IPS DF 19.7 (cell line): ENCODE results near the gene NRTN.
"Not testable (repeated sequence)": the region's sequence is repeated elsewhere in the genome, so short reads cannot be mapped to it uniquely, and the experiment has no call there.

Experiments used
- DNase-seq: peaks from one replicate; pipeline ENCODE4 v3.0.0-alpha.2; 2013; ENCODE audit warnings: low read depth, low spot score

Gene NRTN

GRCh38 chr19:5804516-5805461, at the start of gene NRTN:
TSS of gene NRTN (plus strand) at chr19:5805067. CDS start at chr19:5824166, 19,099 bp downstream.
- DNase-seq, result no peak

GRCh38 chr19:5762608-5763217, 42.2 kb upstream of the NRTN start:
- no peak for DNase-seq

GRCh38 chr19:5765220-5765619, 39.6 kb upstream of the NRTN start:
- DNase-seq, result no peak

GRCh38 chr19:5767949-5768348, 36.9 kb upstream of the NRTN start:
- DNase-seq, result no peak

- DNase-seq, result no peak
Measured at GRCh38 chr19:5772416-5772815, 32.5 kb upstream of the NRTN start.

GRCh38 chr19:5773276-5773675, 31.6 kb upstream of the NRTN start:
- DNase-seq, result no peak

GRCh38 chr19:5774921-5775320, 29.9 kb upstream of the NRTN start:
- no peak for DNase-seq

GRCh38 chr19:5775668-5776309, 29.1 kb upstream of the NRTN start:
- no peak for DNase-seq

GRCh38 chr19:5778402-5778801, 26.5 kb upstream of the NRTN start:
- DNase-seq, result no peak

GRCh38 chr19:5780916-5781315, 24.0 kb upstream of the NRTN start:
- DNase-seq, result not testable (repeated sequence)

GRCh38 chr19:5782322-5782721, 22.5 kb upstream of the NRTN start:
- no peak for DNase-seq

GRCh38 chr19:5782945-5783919, 21.6 kb upstream of the NRTN start:
- no peak for DNase-seq

- no peak for DNase-seq
Measured at GRCh38 chr19:5784581-5785147, 20.2 kb upstream of the NRTN start, which contains the start of gene PRR22. TSS of gene PRR22 (minus strand) at chr19:5784746. CDS start at chr19:5784660, 86 bp downstream.

GRCh38 chr19:5785423-5785822, 19.4 kb upstream of the NRTN start:
- no peak for DNase-seq

GRCh38 chr19:5786593-5787408, 18.1 kb upstream of the NRTN start:
- no peak for DNase-seq

- DNase-seq, result no peak
Measured at GRCh38 chr19:5787409-5788182, 17.3 kb upstream of the NRTN start.

GRCh38 chr19:5788422-5788821, 16.4 kb upstream of the NRTN start:
- no peak for DNase-seq

GRCh38 chr19:5789351-5789761, 15.5 kb upstream of the NRTN start:
- no peak for DNase-seq

- DNase-seq, result no peak
Measured at GRCh38 chr19:5789886-5790558, 14.8 kb upstream of the NRTN start.
